Colonic mucosa (tissue), 4 donors: ENCODE data around the gene LMO3. TPM values are rescaled to one million over a fixed set of nuclear protein-coding genes. Genes with fewer than 3 reads are reported as not detected.

Experiments used
- DNase-seq: peaks from one replicate; pipeline ENCODE4 v3.0.0-alpha.2; 2020
- H3K27ac ChIP-seq: fragments of 200-600 bp; one replicate; pipeline ENCODE4 v1.8.0; 2021
- H3K27me3 ChIP-seq: fragments of 200-600 bp; one replicate; pipeline ENCODE4 v1.8.0; 2021
- H3K36me3 ChIP-seq: fragments of 200-600 bp; one replicate; pipeline ENCODE4 v1.8.0; 2021
- H3K4me1 ChIP-seq: fragments of 200-600 bp; one replicate; pipeline ENCODE4 v1.8.0; 2021; ENCODE audit warnings: mild to moderate bottlenecking
- H3K4me3 ChIP-seq: fragments of 200-600 bp; one replicate; pipeline ENCODE4 v1.8.0; 2021
- H3K9ac ChIP-seq, 2 donors: one replicate each; pipeline ENCODE4 v1.7.0; 2013; ENCODE audit warnings: control low read depth in 2 of 2, low read depth in 2 of 2, low read length in 2 of 2
- H3K9me3 ChIP-seq: fragments of 200-600 bp; one replicate; pipeline ENCODE4 v1.8.0; 2021
- CTCF ChIP-seq: fragments of 200-600 bp; IDR thresholded peaks from one replicate; pipeline ENCODE4 v1.8.0; 2022; ENCODE audit warnings: antibody characterized with exemption, mild to moderate bottlenecking
- intact Hi-C: fragments of 100-400 bp; cut with DNase I; formaldehyde crosslinking; loops from one replicate; pipeline ENCODE4 v1.14.1; 2022
- total RNA-seq, 2 donors: library from RNA; stranded (reverse); fragmentation: NEBNext Ultra II Directional in 1 of 2; extraction: Animal tissue kit (Norgen Biotek cat#: 25700) in 1 of 2; gene quantifications; one replicate each; pipeline ENCODE4 v1.2.1, GENCODE V29; 2021
- donor health status: healthy.
- donor health status: DM: no; HTN: no; CAD: no.
- donor health status: DM: no; HTN: no; CAD: no.

Gene LMO3
- total RNA-seq, 2 donors from 2014 or later, result 0.72 to 8.1 TPM

GRCh38 chr12:16581416-16581815 lies 24.5 kb downstream of the LMO3 start:
- H3K4me1 ChIP-seq, result no peaks in the 10 kb centered on the region
- H3K9me3 ChIP-seq, result no peaks in the 10 kb centered on the region
- no peak overlapping the region for H3K27ac ChIP-seq
- intact Hi-C loops, result no loop called here
- TF ChIP-seq CTCF, result no peak
- no peak overlapping the region for H3K4me3 ChIP-seq
- H3K9ac ChIP-seq, result no peak overlapping the region
- DNase-seq, result no peak
- no peaks in the 10 kb centered on the region for H3K27me3 ChIP-seq
- H3K36me3 ChIP-seq, result no peaks in the 10 kb centered on the region

- Histone ChIP-seq H3K27me3 (no peaks in the 10 kb centered on the region), H3K36me3 (no peaks in the 10 kb centered on the region), H3K4me1 (no peaks in the 10 kb centered on the region), H3K9me3 (no peaks in the 10 kb centered on the region), H3K27ac (no peak overlapping the region), H3K4me3 (no peak overlapping the region), H3K9ac (no peak overlapping the region)
- DNase-seq, result no peak
- TF ChIP-seq CTCF, result no peak
- intact Hi-C loops, result no loop called here
Observed at GRCh38 chr12:16579041-16579440, 26.9 kb downstream of the LMO3 start.

- no peaks in the 10 kb centered on the region for H3K4me1 ChIP-seq
- TF ChIP-seq CTCF, result no peak
- no peaks in the 10 kb centered on the region for H3K36me3 ChIP-seq
- H3K4me3 ChIP-seq, result no peak overlapping the region
- no peaks in the 10 kb centered on the region for H3K27me3 ChIP-seq
- H3K9me3 ChIP-seq, result no peaks in the 10 kb centered on the region
- DNase-seq, result no peak
- intact Hi-C loops, result no loop called here
- H3K27ac ChIP-seq, result no peak overlapping the region
- H3K9ac ChIP-seq, result no peak overlapping the region
Observed at GRCh38 chr12:16573398-16574077, 32.4 kb downstream of the LMO3 start.

GRCh38 chr12:16568873-16569272 lies 37.1 kb downstream of the LMO3 start:
- intact Hi-C loops, result no loop called here
- H3K27ac ChIP-seq, result no peak overlapping the region

GRCh38 chr12:16564675-16565074 lies 41.3 kb downstream of the LMO3 start:
- Histone ChIP-seq H3K9ac (no peak overlapping the region), H3K27ac (no peak overlapping the region), H3K27me3 (no peaks in the 10 kb centered on the region), H3K36me3 (no peaks in the 10 kb centered on the region), H3K4me3 (no peak overlapping the region), H3K9me3 (no peaks in the 10 kb centered on the region), H3K4me1 (no peaks in the 10 kb centered on the region)
- no peak for DNase-seq
- intact Hi-C loops, result no loop called here
- no peak for TF ChIP-seq CTCF

More at GRCh38 chr12:16568873-16569272, 37.1 kb downstream of the LMO3 start:
- Histone ChIP-seq H3K27me3 (no peaks in the 10 kb centered on the region), H3K9ac (no peak overlapping the region), H3K9me3 (no peaks in the 10 kb centered on the region), H3K4me1 (no peaks in the 10 kb centered on the region), H3K4me3 (no peak overlapping the region), H3K36me3 (no peaks in the 10 kb centered on the region)
- no peak for TF ChIP-seq CTCF
- no peak for DNase-seq
